Measurements from ENCODE around the gene KCNA3. TPM values are rescaled to one million over a fixed set of nuclear protein-coding genes. Genes with fewer than 3 reads are reported as not detected.

KCNA3 gene
- total and polyA plus RNA-seq, 2 of the 8 experiments (the other 6 are each of a cell fraction or from before 2014, with no cell fraction given): 0.95 to 1.1 TPM

GRCh38 chr1:110645821-110646735 lies 28.7 kb downstream of the KCNA3 start (continued):
- TF ChIP-seq ATF2 (IDR thresholded peaks at IDR 0.05; ENCODE audit: low read length) (no peak), EZH2 (IDR thresholded peaks at IDR 0.05; ENCODE audit: low read depth, low read length, severe bottlenecking) (no peak), E2F6 (IDR thresholded peaks at IDR 0.05) (no peak), CHD1 (IDR thresholded peaks at IDR 0.05; ENCODE audit: low read depth, low read length) (no peak), POLR2AphosphoS5 (IDR thresholded peaks at IDR 0.05; ENCODE audit: low read depth, low read length) (no peak)
